WERI-Rb-1 (cell line): ENCODE results near the gene GHRL.

Experiments used
- DNase-seq: peaks from one replicate; pipeline ENCODE4 v3.0.0-alpha.2; 2020
- H3K27ac ChIP-seq: fragments of 250-450 bp; sonication (Bioruptor Pico); 2 replicates; pipeline ENCODE4 v1.5.1; 2020; ENCODE audit warnings: mild to moderate bottlenecking, moderate library complexity
- H3K27me3 ChIP-seq: fragments of 250-450 bp; sonication (Bioruptor Pico); 2 replicates; pipeline ENCODE4 v1.5.1; 2021; ENCODE audit warnings: mild to moderate bottlenecking, low read depth, moderate library complexity; ENCODE audit not compliant: insufficient read depth, severe bottlenecking
- H3K36me3 ChIP-seq: fragments of 250-450 bp; sonication (Bioruptor Pico); 2 replicates; pipeline ENCODE4 v1.5.1; 2020; ENCODE audit warnings: mild to moderate bottlenecking, moderate library complexity
- H3K4me3 ChIP-seq: 2 replicates; pipeline ENCODE4 v1.5.1; 2011; ENCODE audit warnings: low read depth, mild to moderate bottlenecking, control low read depth, low read length
- H3K9me3 ChIP-seq: fragments of 250-450 bp; sonication (Bioruptor Pico); 2 replicates; pipeline ENCODE4 v1.5.1; 2021; ENCODE audit warnings: mild to moderate bottlenecking, moderate library complexity; ENCODE audit not compliant: severe bottlenecking
- TF ChIP-seq, protein P1 (sequence below): IDR thresholded peaks from 2 replicates; pipeline ENCODE4 v1.5.1; 2011; ENCODE audit warnings: low read depth, mild to moderate bottlenecking, control low read depth, inconsistent platforms, low read length

GHRL gene

DNA sequence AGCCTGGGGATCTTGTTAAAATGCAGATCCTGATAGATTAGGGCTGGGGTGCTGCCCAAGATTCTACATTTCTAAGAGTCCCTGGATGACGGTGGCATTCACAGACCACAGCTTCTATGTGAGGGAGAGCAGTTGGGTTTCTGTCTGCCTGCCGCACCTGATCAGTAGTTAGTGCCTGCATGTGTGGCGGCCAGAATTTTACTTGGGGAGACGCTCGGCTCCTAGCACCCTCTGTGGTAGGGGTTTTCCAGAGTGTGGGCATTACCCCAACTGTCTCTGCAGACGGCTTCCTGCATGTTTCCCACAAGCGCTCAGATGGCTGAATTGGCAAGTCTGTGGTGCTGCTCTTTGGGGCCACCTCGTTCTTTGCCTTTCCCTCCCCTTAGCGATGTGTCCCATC, 8.3 kb downstream of the GHRL start:
- Histone ChIP-seq H3K9me3 (no peaks in the 10 kb centered on the region), H3K27me3 (no peaks in the 10 kb centered on the region), H3K27ac (no peak overlapping the region), H3K36me3 (peaks cover 35% of the 10 kb centered on the region), H3K4me3 (no peak overlapping the region)
- no peak for DNase-seq
- TF ChIP-seq, protein P1, sequence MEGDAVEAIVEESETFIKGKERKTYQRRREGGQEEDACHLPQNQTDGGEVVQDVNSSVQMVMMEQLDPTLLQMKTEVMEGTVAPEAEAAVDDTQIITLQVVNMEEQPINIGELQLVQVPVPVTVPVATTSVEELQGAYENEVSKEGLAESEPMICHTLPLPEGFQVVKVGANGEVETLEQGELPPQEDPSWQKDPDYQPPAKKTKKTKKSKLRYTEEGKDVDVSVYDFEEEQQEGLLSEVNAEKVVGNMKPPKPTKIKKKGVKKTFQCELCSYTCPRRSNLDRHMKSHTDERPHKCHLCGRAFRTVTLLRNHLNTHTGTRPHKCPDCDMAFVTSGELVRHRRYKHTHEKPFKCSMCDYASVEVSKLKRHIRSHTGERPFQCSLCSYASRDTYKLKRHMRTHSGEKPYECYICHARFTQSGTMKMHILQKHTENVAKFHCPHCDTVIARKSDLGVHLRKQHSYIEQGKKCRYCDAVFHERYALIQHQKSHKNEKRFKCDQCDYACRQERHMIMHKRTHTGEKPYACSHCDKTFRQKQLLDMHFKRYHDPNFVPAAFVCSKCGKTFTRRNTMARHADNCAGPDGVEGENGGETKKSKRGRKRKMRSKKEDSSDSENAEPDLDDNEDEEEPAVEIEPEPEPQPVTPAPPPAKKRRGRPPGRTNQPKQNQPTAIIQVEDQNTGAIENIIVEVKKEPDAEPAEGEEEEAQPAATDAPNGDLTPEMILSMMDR = no peak

DNA sequence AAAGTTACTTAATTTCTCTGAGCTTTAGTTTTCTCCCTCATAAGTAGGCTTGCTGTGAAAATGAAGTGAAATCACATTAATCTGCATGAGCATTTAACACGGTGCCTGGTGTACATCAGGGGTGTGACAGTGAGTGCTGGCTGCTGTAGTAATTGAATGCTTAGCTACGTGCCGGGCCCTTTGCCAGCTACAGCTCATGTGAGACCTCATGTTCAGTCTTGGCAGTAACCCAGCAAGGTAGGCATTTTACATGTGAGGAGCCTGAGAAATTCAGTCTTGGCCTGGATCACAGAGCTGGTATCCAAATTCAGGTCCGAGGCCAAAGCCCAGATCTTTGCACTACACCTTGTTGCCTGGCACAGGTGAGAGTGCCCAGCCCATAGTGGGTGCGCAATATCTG, 9.1 kb downstream of the GHRL start:
- no peak for DNase-seq
- no peaks in the 10 kb centered on the region for H3K9me3 ChIP-seq
- H3K4me3 ChIP-seq = no peak overlapping the region
- no peak overlapping the region for H3K27ac ChIP-seq
- no peaks in the 10 kb centered on the region for H3K27me3 ChIP-seq
- TF ChIP-seq, protein P1 = no peak
- H3K36me3 ChIP-seq = peaks cover 39% of the 10 kb centered on the region

DNA sequence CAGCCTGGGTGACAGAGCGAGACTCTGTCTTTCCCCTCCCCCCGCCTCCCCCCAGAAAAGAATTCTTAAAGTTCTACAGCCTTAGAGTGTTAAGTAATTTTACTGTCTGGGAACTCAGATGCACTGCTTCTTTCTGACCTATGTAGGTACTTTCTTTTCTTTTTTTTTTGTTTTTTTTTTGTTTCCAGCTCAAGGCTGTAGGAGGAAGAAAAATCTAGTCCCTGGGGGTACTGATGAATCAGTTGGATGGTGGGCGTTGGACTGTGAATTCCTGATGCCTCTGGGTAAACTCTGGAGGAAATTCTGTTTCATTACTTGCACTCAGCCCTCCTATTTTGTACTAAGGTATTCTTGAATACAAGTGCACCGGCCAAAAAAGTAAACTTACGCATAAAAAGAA, 10.8 kb downstream of the GHRL start:
- Histone ChIP-seq H3K4me3 (no peak overlapping the region), H3K9me3 (no peaks in the 10 kb centered on the region), H3K36me3 (peaks cover 49% of the 10 kb centered on the region), H3K27me3 (no peaks in the 10 kb centered on the region), H3K27ac (no peak overlapping the region)
- TF ChIP-seq, protein P1 = no peak
- no peak for DNase-seq

DNA sequence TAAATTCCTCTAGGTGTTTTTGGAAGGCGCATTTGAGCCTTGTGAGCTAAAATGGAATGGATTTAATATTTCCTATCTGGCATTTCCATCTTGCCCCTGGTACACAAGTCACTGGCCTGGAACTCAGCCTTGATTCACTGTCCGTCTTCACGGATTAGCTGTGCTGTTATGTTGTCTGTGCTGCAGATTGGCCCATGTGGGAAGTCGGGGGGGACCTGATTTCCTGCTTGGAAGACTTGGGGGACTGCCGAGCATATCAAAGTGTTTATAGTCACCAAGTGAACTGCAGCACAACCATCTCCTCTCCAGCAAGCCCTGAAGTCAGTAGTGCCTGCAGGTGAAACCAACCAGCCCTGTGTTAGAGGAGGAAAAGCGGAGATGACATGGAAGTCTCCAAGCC, 12.2 kb downstream of the GHRL start:
- Histone ChIP-seq H3K27ac (no peak overlapping the region), H3K36me3 (peaks cover 55% of the 10 kb centered on the region), H3K27me3 (no peaks in the 10 kb centered on the region), H3K9me3 (no peaks in the 10 kb centered on the region), H3K4me3 (no peak overlapping the region)
- no peak for DNase-seq
- TF ChIP-seq, protein P1 = no peak

DNA sequence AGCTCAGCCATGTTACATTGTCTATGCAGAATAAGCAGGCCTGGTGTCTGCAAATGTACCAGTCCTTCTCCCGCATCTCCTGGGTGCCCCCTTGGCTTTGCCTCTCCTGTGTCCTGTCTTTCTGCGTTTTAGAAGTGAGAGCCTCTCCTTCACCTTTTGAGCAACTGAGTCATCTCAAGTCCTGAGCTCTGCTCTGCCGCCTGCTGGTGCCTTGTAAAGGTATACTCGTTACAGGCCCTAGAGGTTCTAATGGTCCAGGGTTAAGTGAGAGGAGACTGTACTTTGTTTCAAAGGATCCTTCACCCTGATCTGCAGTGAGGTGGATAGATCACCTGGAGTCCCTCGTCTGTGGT, 12.6 kb downstream of the GHRL start:
- Histone ChIP-seq H3K4me3 (no peak overlapping the region), H3K27me3 (no peaks in the 10 kb centered on the region), H3K27ac (no peak overlapping the region), H3K36me3 (peaks cover 57% of the 10 kb centered on the region), H3K9me3 (no peaks in the 10 kb centered on the region)
- TF ChIP-seq, protein P1 = 0 out of 2 replicates have a peak, but pooled peaks have one; percentile 4
- no peak for DNase-seq

DNA sequence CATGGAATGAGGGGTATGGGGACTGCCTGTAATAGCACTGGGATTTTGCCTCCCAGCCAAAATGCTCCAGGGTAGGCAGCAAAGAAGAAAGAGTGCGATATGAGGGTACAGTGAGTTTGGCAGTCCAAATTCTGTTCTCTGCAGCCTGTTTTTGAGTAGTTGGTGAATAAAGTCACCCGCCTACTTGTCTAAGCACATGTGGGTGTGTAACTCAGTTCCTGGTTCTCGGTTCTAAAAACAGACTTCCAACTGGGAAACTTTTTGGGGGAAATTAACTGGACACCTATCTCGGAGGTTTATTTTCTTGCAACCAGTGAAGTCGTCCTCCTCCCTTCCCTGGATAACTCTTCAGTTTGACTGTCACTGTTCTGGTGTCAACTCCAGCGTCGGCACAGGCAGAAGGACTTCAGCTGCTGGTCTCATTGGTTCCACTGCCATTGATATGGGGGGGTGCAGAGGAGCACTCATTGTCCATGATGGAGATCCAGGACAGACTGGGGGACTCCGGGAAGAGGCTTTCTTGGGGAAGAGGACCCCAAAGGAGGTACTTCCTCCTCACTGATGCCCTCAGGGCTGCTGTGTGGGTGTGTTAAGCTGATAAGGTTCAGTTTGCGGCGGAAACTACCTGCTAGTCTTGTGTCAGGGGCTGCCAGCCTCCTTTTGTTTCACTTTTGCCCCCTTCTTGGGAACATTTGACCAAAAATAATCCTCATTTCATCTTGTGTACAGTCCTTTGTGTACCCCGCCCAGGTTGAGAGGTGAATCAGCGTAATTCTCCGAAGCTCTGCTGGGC, 13.2 kb downstream of the GHRL start:
- Histone ChIP-seq H3K9me3 (no peaks in the 10 kb centered on the region), H3K36me3 (peaks cover 59% of the 10 kb centered on the region)
- TF ChIP-seq, protein P1 = no peak

More for the DNA sequence above, 13.2 kb downstream of the GHRL start:
- no peak overlapping the region for H3K4me3 ChIP-seq
- H3K27me3 ChIP-seq = no peaks in the 10 kb centered on the region
- no peak overlapping the region for H3K27ac ChIP-seq
- no peak for DNase-seq
